Liver (tissue), 3 donors: Measurements from ENCODE around the gene ZNF726.
"Not testable (repeated sequence)": the region's sequence is repeated elsewhere in the genome, so short reads cannot be mapped to it uniquely, and the experiment has no call there.

Source experiments
- CTCF ChIP-seq: fragments of 150-350 bp; IDR thresholded peaks from 2 replicates; pipeline ENCODE4 v1.5.1; 2017; ENCODE audit warnings: improper control_type of control experiment, low read depth, low read length; ENCODE audit not compliant: missing input control
- FOXA1 ChIP-seq: IDR thresholded peaks from 2 replicates; pipeline ENCODE4 v1.6.1; 2016; ENCODE audit warnings: antibody characterized with exemption
- GABPA ChIP-seq, 2 donors: IDR thresholded peaks in 1 of 2; conservative IDR thresholded peaks in 1 of 2; 2 replicates each; pipeline ENCODE4 v1.6.1; 2016; ENCODE audit warnings: antibody characterized with exemption in 2 of 2, mild to moderate bottlenecking in 1 of 2, moderate library complexity in 1 of 2
- JUND ChIP-seq, 2 donors: IDR thresholded peaks; 2 replicates each; pipeline ENCODE4 v1.6.1; 2016; ENCODE audit warnings: antibody characterized with exemption in 2 of 2
- RAD21 ChIP-seq, 2 donors: IDR thresholded peaks; 2 replicates each; pipeline ENCODE4 v1.6.1; 2016; ENCODE audit warnings: antibody characterized with exemption in 2 of 2, mild to moderate bottlenecking in 2 of 2
- REST ChIP-seq: IDR thresholded peaks from 2 replicates; pipeline ENCODE4 v1.6.1; 2016; ENCODE audit warnings: antibody characterized with exemption, mild to moderate bottlenecking
- RXRA ChIP-seq, 2 donors: IDR thresholded peaks; 2 replicates each; pipeline ENCODE4 v1.6.1; 2017 to 2018; ENCODE audit warnings: antibody characterized with exemption in 2 of 2, mild to moderate bottlenecking in 1 of 2
- SP1 ChIP-seq: IDR thresholded peaks from 2 replicates; pipeline ENCODE4 v1.6.1; 2018; ENCODE audit warnings: antibody characterized with exemption, mild to moderate bottlenecking
- TAF1 ChIP-seq: conservative IDR thresholded peaks from 2 replicates; pipeline ENCODE4 v1.6.1; 2016; ENCODE audit warnings: antibody characterized with exemption, mild to moderate bottlenecking
- YY1 ChIP-seq: IDR thresholded peaks from 2 replicates; pipeline ENCODE4 v1.6.1; 2016; ENCODE audit warnings: antibody characterized with exemption, mild to moderate bottlenecking
- TF ChIP-seq, protein P1 (sequence below): IDR thresholded peaks from 2 replicates; pipeline ENCODE4 v1.6.1; 2016; ENCODE audit warnings: antibody characterized with exemption
- donor health status: healthy.
- donor health status: healthy.

GRCh38 chr19:23964334-23964733 is 49.6 kb downstream of the ZNF726 start:
- not testable (repeated sequence) for TF ChIP-seq RAD21 (IDR thresholded peaks at IDR 0.05); CTCF; REST; RXRA (IDR thresholded peaks at IDR 0.05); GABPA (IDR thresholded peaks at IDR 0.05 in 1 of 2, conservative IDR thresholded peaks at IDR 0.05 in 1 of 2); SP1; TAF1; FOXA1; YY1; JUND (IDR thresholded peaks at IDR 0.05)
- TF ChIP-seq, protein P1, sequence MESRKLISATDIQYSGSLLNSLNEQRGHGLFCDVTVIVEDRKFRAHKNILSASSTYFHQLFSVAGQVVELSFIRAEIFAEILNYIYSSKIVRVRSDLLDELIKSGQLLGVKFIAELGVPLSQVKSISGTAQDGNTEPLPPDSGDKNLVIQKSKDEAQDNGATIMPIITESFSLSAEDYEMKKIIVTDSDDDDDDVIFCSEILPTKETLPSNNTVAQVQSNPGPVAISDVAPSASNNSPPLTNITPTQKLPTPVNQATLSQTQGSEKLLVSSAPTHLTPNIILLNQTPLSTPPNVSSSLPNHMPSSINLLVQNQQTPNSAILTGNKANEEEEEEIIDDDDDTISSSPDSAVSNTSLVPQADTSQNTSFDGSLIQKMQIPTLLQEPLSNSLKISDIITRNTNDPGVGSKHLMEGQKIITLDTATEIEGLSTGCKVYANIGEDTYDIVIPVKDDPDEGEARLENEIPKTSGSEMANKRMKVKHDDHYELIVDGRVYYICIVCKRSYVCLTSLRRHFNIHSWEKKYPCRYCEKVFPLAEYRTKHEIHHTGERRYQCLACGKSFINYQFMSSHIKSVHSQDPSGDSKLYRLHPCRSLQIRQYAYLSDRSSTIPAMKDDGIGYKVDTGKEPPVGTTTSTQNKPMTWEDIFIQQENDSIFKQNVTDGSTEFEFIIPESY, result not testable (repeated sequence)
